ENCODE results near the gene PLAAT5.
"Not testable (repeated sequence)": the region's sequence is repeated elsewhere in the genome, so short reads cannot be mapped to it uniquely, and the experiment has no call there.

PLAAT5 gene, protein sequence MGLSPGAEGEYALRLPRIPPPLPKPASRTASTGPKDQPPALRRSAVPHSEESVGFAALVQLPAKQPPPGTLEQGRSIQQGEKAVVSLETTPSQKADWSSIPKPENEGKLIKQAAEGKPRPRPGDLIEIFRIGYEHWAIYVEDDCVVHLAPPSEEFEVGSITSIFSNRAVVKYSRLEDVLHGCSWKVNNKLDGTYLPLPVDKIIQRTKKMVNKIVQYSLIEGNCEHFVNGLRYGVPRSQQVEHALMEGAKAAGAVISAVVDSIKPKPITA

DNA sequence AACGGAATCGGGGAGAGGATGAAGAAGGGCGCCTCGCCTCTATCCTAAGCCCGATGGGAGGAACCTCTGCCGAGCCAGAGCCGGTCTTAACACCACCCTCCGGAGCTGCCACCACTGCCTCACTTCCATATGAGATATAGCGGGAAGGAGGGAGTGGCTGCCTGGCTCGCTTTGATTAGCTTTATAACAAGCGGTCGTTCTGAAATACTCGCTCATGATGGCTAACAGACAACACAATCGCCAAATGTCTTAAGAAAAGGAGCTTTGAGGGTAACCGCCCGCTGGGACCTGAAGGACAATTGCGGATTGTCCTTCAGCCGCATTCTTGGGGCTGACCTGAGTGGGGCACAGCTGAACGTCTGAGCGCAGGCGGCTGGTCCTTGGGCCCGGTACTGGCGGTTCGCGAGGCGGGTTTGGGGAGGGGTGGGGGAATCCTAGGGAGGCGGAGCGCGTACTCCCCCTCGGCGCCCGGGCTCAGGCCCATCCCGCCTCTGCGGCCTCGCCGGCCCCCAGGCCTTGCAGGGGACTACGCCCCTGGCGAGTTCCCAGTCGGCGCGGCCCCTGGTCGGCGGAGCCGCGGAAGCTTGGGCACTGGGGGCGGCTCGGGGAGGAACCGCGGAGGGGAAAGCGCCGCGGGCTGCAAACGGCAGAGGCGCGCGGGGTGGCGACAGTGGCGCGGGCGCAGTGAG lies at the start of gene PLAAT5:
PLAAT5 (minus strand) TSS at position 617 of the 689 bp plus-strand sequence; CDS start at position 484, 133 bp downstream.
- Histone ChIP-seq H3K27ac (no peak within 1 kb of the TSS), H3K27me3 (no peaks in the 10 kb centered on the region), H4K20me1 (no peaks in the 10 kb centered on the region), H3K36me3 (no peaks in the 10 kb centered on the region), H3K9ac (no peak within 1 kb of the TSS), H3K9me3 (peaks cover 29% of the 10 kb centered on the region), H3K4me2 (no peak within 1 kb of the TSS), H3K4me1 (no peaks in the 10 kb centered on the region), H3K4me3 (no peak within 1 kb of the TSS)
- TF ChIP-seq Cebpa-rat (IDR thresholded peaks at IDR 0.05) = no peak

DNA sequence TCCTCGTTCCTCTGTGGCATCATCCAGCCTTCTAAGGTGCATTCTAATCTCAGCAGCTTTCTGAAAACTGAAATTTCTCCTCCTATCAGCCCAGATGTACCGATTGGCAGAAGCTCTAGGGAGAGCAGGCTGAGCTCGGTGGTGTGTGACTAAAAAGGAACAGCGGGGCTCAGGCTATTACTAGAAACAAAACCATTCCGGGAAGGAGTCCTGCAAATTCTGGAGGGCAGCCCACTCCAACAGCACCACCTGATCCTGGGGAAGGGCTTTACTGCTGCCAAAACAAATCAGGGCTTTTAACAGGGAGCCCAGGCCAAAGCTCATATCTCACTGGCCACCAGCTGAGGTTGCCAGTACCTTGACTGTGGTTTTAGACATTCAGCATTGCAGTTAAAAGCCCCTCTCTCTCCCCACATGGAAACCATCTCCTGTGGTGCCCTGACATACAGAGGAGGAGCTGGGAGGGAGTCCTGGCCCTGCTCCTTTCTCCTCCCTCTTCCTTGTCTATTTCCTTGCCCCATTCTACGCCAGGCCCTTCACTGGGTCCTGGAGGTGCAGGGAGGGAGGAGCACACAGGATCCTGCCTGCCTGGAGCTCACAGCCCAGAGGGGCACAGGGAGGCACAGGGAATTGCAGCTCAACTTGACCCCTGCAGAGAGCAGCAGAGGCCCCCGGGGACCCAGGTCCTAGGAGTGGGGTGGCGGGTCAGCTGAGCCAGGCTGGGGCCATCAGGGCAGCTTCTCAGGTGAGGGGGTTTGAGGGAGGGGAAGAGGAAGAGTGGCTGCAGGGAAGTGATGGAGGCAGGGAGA lies 46.5 kb upstream of the PLAAT5 start:
- peaks cover 50% of the 10 kb centered on the region for H3K4me1 ChIP-seq
- peak overlapping the region; percentile 98 for H3K4me2 ChIP-seq
- peak overlapping the region; percentile 80 for H3K27ac ChIP-seq
- no peaks in the 10 kb centered on the region for H3K27me3 ChIP-seq
- TF ChIP-seq Cebpa-rat (IDR thresholded peaks at IDR 0.05) = no peak
- peak overlapping the region; percentile 64 for H3K4me3 ChIP-seq
- peak overlapping the region; percentile 77 for H3K9ac ChIP-seq
- H3K9me3 ChIP-seq = no peaks in the 10 kb centered on the region
- no peaks in the 10 kb centered on the region for H4K20me1 ChIP-seq
- no peaks in the 10 kb centered on the region for H3K36me3 ChIP-seq

DNA sequence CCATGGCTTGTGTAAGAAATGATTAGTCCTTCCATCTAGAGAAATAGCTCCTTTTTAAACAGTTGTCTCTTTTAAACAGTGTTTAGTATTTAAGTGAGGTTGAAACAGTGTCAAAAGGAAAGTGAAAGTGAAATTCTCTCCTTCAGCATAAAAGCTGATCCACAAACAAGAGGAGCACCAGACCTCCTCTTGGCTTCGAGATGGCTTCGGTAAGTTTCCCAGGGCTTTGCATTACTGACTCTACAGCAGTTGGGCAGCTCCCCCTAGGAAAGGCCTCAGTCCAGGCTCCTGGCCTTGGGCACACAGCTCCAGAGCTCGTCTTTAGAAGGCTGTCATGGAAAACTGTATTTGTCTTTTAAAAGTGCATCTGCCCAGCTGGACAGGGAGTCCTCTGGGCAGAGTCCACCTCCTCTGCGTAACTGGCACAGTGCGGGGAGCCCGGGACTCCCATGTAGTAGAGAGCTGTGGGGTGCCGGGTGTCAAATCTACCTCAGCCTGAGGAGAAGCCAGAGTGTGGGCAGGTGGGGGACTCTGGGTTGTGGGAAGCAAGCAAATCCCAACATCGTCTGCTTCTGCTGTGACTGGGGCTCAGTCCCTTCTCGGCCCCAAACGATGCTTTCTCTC lies 45.8 kb upstream of the PLAAT5 start, which contains the start of gene PLAAT4:
PLAAT4 (plus strand) TSS at position 140 of the 624 bp plus-strand sequence; CDS start at position 201, 61 bp downstream.
- Histone ChIP-seq H3K27me3 (no peaks in the 10 kb centered on the region), H3K4me2 (peak within 1 kb of the TSS; percentile 98), H3K27ac (peak within 1 kb of the TSS; percentile 80), H3K9ac (peak within 1 kb of the TSS; percentile 77), H3K4me1 (peaks cover 57% of the 10 kb centered on the region), H3K4me3 (peak within 1 kb of the TSS; percentile 64), H3K36me3 (no peaks in the 10 kb centered on the region), H3K9me3 (no peaks in the 10 kb centered on the region), H4K20me1 (no peaks in the 10 kb centered on the region)
- TF ChIP-seq Cebpa-rat (IDR thresholded peaks at IDR 0.05) = no peak

DNA sequence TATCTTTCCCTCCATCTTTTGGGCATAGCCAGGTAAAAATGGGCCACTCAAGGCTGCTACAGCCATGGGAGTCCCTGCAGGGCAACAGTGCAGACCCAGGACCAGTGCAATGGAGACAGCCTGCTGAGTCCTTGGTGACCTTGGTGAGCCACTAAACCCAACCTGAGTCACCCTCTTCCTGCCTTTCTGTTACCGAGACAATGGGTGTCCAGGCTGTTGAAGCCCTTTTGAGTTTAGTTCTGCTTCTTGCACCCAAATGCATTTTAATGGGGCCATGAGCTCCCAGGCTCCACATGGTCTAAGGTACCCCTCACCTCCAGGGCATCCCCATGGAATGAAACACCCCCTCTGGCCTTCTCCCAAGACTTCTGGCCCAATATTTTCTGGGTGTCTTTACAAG lies 44.8 kb upstream of the PLAAT5 start:
- peaks cover 66% of the 10 kb centered on the region for H3K4me1 ChIP-seq
- H3K9ac ChIP-seq = no peak overlapping the region
- H4K20me1 ChIP-seq = no peaks in the 10 kb centered on the region
- no peaks in the 10 kb centered on the region for H3K27me3 ChIP-seq
- H3K36me3 ChIP-seq = no peaks in the 10 kb centered on the region
- no peaks in the 10 kb centered on the region for H3K9me3 ChIP-seq
- peak overlapping the region; percentile 98 for H3K4me2 ChIP-seq
- TF ChIP-seq Cebpa-rat (IDR thresholded peaks at IDR 0.05) = no peak
- no peak overlapping the region for H3K27ac ChIP-seq
- no peak overlapping the region for H3K4me3 ChIP-seq

DNA sequence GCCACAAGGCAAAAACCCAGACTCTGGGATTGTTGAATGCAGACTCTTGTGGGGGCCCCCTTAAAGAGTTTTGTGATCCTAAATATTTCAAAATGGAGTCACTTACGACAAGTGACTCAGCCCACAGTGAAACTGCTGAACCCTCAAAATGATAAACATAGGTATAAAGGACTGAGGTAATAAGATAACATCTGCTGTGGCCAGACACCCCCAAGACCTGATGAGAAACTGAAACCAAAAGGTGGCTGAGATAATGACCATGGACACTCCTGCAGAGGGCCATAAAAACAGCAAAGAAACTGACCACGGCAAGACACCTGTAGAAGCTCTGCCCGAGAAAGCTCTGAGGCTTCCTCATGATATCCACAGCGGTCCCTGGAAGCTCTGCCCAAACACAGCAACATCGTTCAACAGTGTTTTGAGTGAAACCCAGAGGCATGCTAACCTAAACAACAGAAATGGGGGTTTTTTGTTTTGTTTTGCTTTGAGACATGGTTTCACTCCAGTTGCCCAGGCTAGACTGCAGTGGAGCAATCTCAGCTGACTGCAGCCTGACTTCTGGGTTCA lies 44.0 kb upstream of the PLAAT5 start:
- Histone ChIP-seq H3K27me3 (no peaks in the 10 kb centered on the region), H3K36me3 (no peaks in the 10 kb centered on the region), H3K9me3 (no peaks in the 10 kb centered on the region), H3K9ac (no peak overlapping the region), H4K20me1 (no peaks in the 10 kb centered on the region), H3K4me2 (no peak overlapping the region), H3K4me1 (peaks cover 69% of the 10 kb centered on the region), H3K4me3 (no peak overlapping the region), H3K27ac (no peak overlapping the region)
- TF ChIP-seq Cebpa-rat (IDR thresholded peaks at IDR 0.05) = no peak

DNA sequence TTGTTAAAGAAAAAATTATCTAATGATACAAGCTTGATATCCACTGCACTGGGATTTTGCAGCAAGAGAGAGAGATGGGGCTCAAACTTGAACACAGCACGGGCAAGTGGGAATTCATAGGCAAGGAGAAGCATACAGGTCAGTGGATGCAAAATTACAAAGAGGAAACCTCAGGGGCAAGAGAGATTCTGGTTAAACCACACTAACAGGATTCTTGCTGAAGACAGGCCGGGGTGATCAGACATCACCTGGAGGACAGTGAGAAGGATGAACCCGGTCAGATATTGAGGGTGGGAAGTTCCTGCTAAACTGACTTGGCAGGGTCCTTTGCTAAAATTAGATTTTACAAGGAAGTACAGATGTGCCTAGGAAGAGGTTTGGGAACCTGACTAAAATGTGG lies 43.1 kb upstream of the PLAAT5 start:
- Histone ChIP-seq H4K20me1 (no peaks in the 10 kb centered on the region), H3K4me1 (peaks cover 77% of the 10 kb centered on the region), H3K9ac (no peak overlapping the region), H3K27me3 (no peaks in the 10 kb centered on the region), H3K36me3 (no peaks in the 10 kb centered on the region), H3K27ac (no peak overlapping the region), H3K4me3 (no peak overlapping the region), H3K4me2 (peak overlapping the region; percentile 3; the same call in 1 of the 2 replicates), H3K9me3 (no peaks in the 10 kb centered on the region)
- no peak for TF ChIP-seq Cebpa-rat (IDR thresholded peaks at IDR 0.05)

DNA sequence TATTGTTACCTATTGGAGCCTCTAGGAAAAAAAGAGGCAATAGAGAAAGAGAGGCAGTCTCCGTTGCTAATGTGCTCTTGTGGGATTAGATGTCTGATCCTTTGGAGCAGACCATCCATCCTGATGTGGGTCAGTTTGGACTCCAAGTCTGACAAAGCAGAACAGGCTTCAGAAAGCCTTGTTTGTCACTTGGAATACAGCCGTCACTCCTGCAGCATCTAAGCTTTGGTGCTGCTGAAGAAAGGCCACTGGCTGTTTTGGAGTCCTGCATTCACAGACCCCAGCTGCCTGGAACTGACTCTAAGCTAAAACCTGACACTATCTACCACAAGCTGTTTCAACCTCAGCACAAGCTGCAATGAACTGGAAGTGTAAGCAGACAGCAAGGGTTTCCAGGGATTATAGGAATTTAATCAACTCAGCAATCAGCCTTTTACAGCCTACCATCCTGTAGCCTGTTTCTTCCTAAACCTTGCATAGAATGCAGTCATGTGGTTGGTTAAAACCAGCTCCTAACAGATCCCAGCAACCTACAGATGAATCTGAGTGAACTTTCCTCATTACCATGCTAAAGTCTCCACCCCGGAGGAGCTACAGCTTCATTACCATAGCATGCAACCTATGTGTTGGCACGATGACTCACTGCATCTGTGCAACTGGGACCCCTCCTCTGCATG lies 42.0 kb upstream of the PLAAT5 start:
- Histone ChIP-seq H3K36me3 (no peaks in the 10 kb centered on the region), H3K27ac (no peak overlapping the region), H4K20me1 (no peaks in the 10 kb centered on the region), H3K9ac (no peak overlapping the region), H3K4me3 (no peak overlapping the region), H3K27me3 (no peaks in the 10 kb centered on the region), H3K4me1 (peaks cover 77% of the 10 kb centered on the region), H3K4me2 (peak overlapping the region; percentile 67; the same call in 1 of the 2 replicates), H3K9me3 (no peaks in the 10 kb centered on the region)
- no peak for TF ChIP-seq Cebpa-rat (IDR thresholded peaks at IDR 0.05)

DNA sequence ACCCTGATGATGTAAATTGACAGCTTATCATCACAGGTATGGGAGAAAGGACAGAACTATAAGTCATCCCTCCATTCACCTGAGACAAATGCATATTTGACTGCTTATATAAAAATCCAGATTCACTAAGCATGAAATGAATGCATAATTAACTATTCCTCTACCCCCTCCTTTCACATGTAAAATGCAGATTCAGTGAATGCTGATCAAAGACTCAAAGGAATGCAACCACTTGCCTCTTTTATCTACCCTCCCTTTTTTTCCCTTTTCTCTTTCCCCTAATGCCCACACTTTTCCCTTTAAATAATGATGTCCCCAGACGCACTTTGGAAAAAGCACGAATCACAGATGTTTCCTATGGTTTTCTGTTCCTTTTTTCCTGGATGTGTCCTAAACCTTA lies 41.1 kb upstream of the PLAAT5 start:
- Histone ChIP-seq H4K20me1 (no peaks in the 10 kb centered on the region), H3K27me3 (no peaks in the 10 kb centered on the region), H3K9me3 (no peaks in the 10 kb centered on the region), H3K9ac (no peak overlapping the region), H3K4me2 (peak overlapping the region; percentile 67), H3K36me3 (no peaks in the 10 kb centered on the region), H3K4me3 (no peak overlapping the region), H3K4me1 (peaks cover 76% of the 10 kb centered on the region), H3K27ac (no peak overlapping the region)
- TF ChIP-seq Cebpa-rat (IDR thresholded peaks at IDR 0.05) = no peak

DNA sequence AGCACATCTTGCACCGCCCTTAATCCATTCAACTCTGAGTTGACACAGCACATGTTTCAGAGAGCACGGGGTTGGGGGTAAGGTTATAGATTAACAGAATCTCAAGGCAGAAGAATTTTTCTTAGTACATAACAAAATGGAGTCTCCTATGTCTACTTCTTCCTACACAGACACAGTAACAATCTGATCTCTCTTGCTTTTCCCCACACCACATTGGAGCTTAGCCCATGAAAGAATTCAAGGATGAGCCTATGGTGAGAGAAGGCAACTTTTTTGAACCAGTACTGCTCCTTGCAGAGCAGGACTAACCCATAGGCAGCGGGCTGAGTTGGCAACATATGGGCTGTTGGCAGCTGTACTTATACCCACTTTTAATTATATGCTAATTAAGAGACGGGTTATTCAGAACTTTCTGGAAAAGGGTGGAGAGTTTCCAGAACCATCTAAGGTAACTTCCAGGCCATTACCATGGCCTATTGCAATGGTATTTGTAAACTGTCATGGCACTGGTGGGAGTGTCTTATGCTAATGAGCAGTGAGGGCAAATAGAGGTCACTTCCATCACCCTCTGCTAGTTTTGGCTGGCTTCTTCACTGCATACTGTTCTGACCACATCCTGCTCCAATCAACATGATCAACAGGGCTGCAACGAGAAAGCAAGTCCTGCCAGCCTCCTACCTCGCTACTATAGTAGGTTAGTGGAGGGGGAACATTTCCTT lies 40.3 kb upstream of the PLAAT5 start:
- H3K4me2 ChIP-seq = peak overlapping the region; percentile 67
- not testable (repeated sequence) for H3K9me3 ChIP-seq, H3K9ac ChIP-seq, H4K20me1 ChIP-seq, H3K27me3 ChIP-seq, H3K36me3 ChIP-seq, H3K4me3 ChIP-seq, H3K27ac ChIP-seq
- H3K4me1 ChIP-seq = peaks cover 67% of the 10 kb centered on the region

All from BLaER1 (cell line).